Heart right ventricle (tissue), 16 donors: ENCODE data around the gene SESN3. TPM values are rescaled to one million over a fixed set of nuclear protein-coding genes. Genes with fewer than 3 reads are reported as not detected.
"Not testable (repeated sequence)": the region's sequence is repeated elsewhere in the genome, so short reads cannot be mapped to it uniquely, and the experiment has no call there.

Experiments used
- ATAC-seq, 8 donors: fragments of 200-7000 bp; cut with Tn5 transposase; one replicate each; pipeline ENCODE4 v1.9.1; 2020; ENCODE audit warnings: mild to moderate bottlenecking in 8 of 8, moderate library complexity in 8 of 8, moderate number of reproducible peaks in 1 of 8
- DNase-seq, 2 donors: peaks; one replicate each; pipeline ENCODE4 v3.0.0-alpha.2; 2020
- H3K27ac ChIP-seq, 10 donors: fragments of 200-600 bp; sonication (generic) in 2 of 10; one replicate each; pipeline versions ENCODE4 v1.5.0 to v1.8.0; 2020 to 2022; ENCODE audit warnings: mild to moderate bottlenecking in 3 of 10
- H3K27me3 ChIP-seq, 7 donors: fragments of 200-600 bp; one replicate each; pipeline ENCODE4 v1.8.0; 2021 to 2022; ENCODE audit warnings: mild to moderate bottlenecking in 2 of 7
- H3K36me3 ChIP-seq, 9 donors: fragments of 200-600 bp; sonication (generic) in 1 of 9; one replicate each; pipeline versions ENCODE4 v1.5.0 to v1.8.0; 2020 to 2022; ENCODE audit warnings: mild to moderate bottlenecking in 2 of 9
- H3K4me1 ChIP-seq, 9 donors: fragments of 200-600 bp; sonication (generic) in 1 of 9; one replicate each; pipeline versions ENCODE4 v1.5.0 to v1.8.0; 2020 to 2022; ENCODE audit warnings: mild to moderate bottlenecking in 4 of 9
- H3K4me3 ChIP-seq, 10 donors: fragments of 200-600 bp; sonication (generic) in 2 of 10; one replicate each; pipeline versions ENCODE4 v1.5.0 to v1.8.0; 2020 to 2022; ENCODE audit warnings: mild to moderate bottlenecking in 7 of 10, moderate library complexity in 2 of 10
- H3K9me3 ChIP-seq, 11 donors: fragments of 200-600 bp in 10 of 11; sonication (generic) in 2 of 11; one replicate each; pipeline versions ENCODE4 v1.5.0 to v1.8.0; 2013 to 2022; ENCODE audit warnings: mild to moderate bottlenecking in 2 of 11, control low read depth in 1 of 11, moderate library complexity in 1 of 11
- WGBS, 2 donors: extraction: QIAGEN DNeasy Blood & Tissue Kit; methylation state at CpG; one replicate each; pipeline ENCODE4 v1.1.7; 2013; ENCODE audit warnings: inconsistent platforms in 1 of 2; 5-methylcytosine and 5-hydroxymethylcytosine counted together
- intact Hi-C, 10 donors: fragments of 100-400 bp; cut with DNase I; formaldehyde crosslinking; loops; one replicate each; pipeline versions ENCODE4 v1.11.1 to v1.14.2; 2022
- polyA plus RNA-seq, 2 donors: library from polyadenylated mRNA; stranded (reverse); fragments of 200-250 nt; gene quantifications; one replicate each; pipeline ENCODE4 v1.2.3, GENCODE V29; 2013
- total RNA-seq, 10 donors: library from RNA; stranded (reverse); fragmentation: NEBNext Ultra II Directional in 3 of 10; extraction: Animal tissue kit (Norgen Biotek cat#: 25700) in 3 of 10; gene quantifications; one replicate each; pipeline versions ENCODE4 v1.2.1 to v1.2.4, GENCODE V29; 2021 to 2023
- TF ChIP-seq, protein P1 (sequence below), 9 donors: fragments of 200-600 bp; sonication (generic) in 2 of 9; IDR thresholded peaks; one replicate each; pipeline versions ENCODE4 v1.5.0 to v1.8.0; 2021 to 2022; ENCODE audit warnings: antibody characterized with exemption in 9 of 9, mild to moderate bottlenecking in 5 of 9, moderate library complexity in 1 of 9
- donor health status: Arrhythmogenic right ventricular cardiomyopathy.
- donor health status: ischemic (EF 13 %, LVEDD 7.1; RV severe dilation, severe dysfunction).
- donor health status: healthy with polysubstance abuse.
- donor health status: DM: no; HTN: yes; CAD: no.
- donor health status: DM: no; HTN: no; CAD: no.
- donor health status: ischemic (EF 25% LVEDD 6.9; RV normal size, moderate dysfunction).
- donor health status: ischemic (EF 25% LVEDD 5.7; RV mildly dilated, moderate dysfunction).
- donor health status: healthy.
- donor health status: DM: yes; HTN: yes; CAD: no.
- donor health status: Ischemic cardiomyopathy.
- donor health status: ischemic (EF 35%, LVEDD 5.7; RV mildly dilated, moderate dysfunction).
- donor health status: nonischemic (EF 11% LVEDD 7.7; RV severe dilation, severe dysfunction).
- donor health status: DM: yes; HTN: yes; CAD: no.
- donor health status: PGD.
- donor health status: ischemic (EF 29% LVEDD 5.4; RV normal size, mild dysfunction).
- donor health status: nonischemic (EF 23%, LVEDD 6.1; RV moderate dilation, normal function).

Gene SESN3
- total and polyA plus RNA-seq, 12 donors: 0.65 to 15.4 (median 9.0) TPM

GRCh38 chr11:95252586-95252985 lies 21.6 kb upstream of the SESN3 start:
- TF ChIP-seq, protein P1, sequence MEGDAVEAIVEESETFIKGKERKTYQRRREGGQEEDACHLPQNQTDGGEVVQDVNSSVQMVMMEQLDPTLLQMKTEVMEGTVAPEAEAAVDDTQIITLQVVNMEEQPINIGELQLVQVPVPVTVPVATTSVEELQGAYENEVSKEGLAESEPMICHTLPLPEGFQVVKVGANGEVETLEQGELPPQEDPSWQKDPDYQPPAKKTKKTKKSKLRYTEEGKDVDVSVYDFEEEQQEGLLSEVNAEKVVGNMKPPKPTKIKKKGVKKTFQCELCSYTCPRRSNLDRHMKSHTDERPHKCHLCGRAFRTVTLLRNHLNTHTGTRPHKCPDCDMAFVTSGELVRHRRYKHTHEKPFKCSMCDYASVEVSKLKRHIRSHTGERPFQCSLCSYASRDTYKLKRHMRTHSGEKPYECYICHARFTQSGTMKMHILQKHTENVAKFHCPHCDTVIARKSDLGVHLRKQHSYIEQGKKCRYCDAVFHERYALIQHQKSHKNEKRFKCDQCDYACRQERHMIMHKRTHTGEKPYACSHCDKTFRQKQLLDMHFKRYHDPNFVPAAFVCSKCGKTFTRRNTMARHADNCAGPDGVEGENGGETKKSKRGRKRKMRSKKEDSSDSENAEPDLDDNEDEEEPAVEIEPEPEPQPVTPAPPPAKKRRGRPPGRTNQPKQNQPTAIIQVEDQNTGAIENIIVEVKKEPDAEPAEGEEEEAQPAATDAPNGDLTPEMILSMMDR (IDR thresholded peaks at IDR 0.05): no peak
- Histone ChIP-seq H3K27ac (no peak overlapping the region), H3K27me3 (no peaks in the 10 kb centered on the region), H3K4me1 (peaks cover 0 to 46% (median 17%) of the 10 kb centered on the region in 9 donors), H3K9me3 (no peaks in the 10 kb centered on the region), H3K4me3 (no peak overlapping the region), H3K36me3 (no peaks in the 10 kb centered on the region)
- ATAC-seq (no peak), DNase-seq (no peak)
- intact Hi-C loops: loop anchor here in 1 of 10 donors (2.0 kb wide), 1 partner anchor 20 kb away; no protein-coding TSS in a partner anchor
- WGBS, 2 donors: 76 to 79% methylated on average over 1 of the region's 1 CpG

GRCh38 chr11:95251896-95252295 lies 20.9 kb upstream of the SESN3 start:
- not testable (repeated sequence) for H3K9me3 ChIP-seq, ATAC-seq, H3K36me3 ChIP-seq, H3K27ac ChIP-seq, H3K27me3 ChIP-seq, H3K4me3 ChIP-seq, DNase-seq
- H3K4me1 ChIP-seq: peaks cover 0 to 45% (median 17%) of the 10 kb centered on the region in 9 donors
- 91 to 94% methylated on average over 6 of the region's 6 CpGs for WGBS, 2 donors
- intact Hi-C loops: loop anchor here in 1 of 10 donors (2.0 kb wide), 1 partner anchor 19 kb away; no protein-coding TSS in a partner anchor

GRCh38 chr11:95248666-95249467 lies 17.9 kb upstream of the SESN3 start:
- no peak overlapping the region for H3K4me3 ChIP-seq
- 69 to 74% methylated on average over 4 of the region's 4 CpGs for WGBS, 2 donors
- ATAC-seq (peak in 2 of 8 donors; percentile 46 to 55), DNase-seq (no peak)
- no peaks in the 10 kb centered on the region for H3K27me3 ChIP-seq
- no peak overlapping the region for H3K27ac ChIP-seq
- TF ChIP-seq, protein P1 (IDR thresholded peaks at IDR 0.05): no peak
- intact Hi-C loops: no loop called here
- H3K4me1 ChIP-seq: peaks cover 0 to 25% (median 3%) of the 10 kb centered on the region in 9 donors
- no peaks in the 10 kb centered on the region for H3K9me3 ChIP-seq
- H3K36me3 ChIP-seq: no peaks in the 10 kb centered on the region

- Histone ChIP-seq H3K27ac (no peak overlapping the region), H3K4me1 (peaks cover 0 to 17% (median 0%) of the 10 kb centered on the region in 9 donors), H3K36me3 (no peaks in the 10 kb centered on the region), H3K4me3 (no peak overlapping the region), H3K27me3 (no peaks in the 10 kb centered on the region), H3K9me3 (no peaks in the 10 kb centered on the region)
- TF ChIP-seq, protein P1 (IDR thresholded peaks at IDR 0.05): no peak
- 94 to 95% methylated on average over 3 of the region's 3 CpGs for WGBS, 2 donors
- DNase-seq: no peak
- intact Hi-C loops: no loop called here
- no peak for ATAC-seq
These were observed 16.9 kb upstream of the SESN3 start for GRCh38 chr11:95247883-95248282.
